IMR-90 (cell line): ENCODE measurements around the gene KNL1. TPM values are rescaled to one million over a fixed set of nuclear protein-coding genes. Genes with fewer than 3 reads are reported as not detected.

Experiments
- ATAC-seq: fragments of 200-7000 bp; cut with Tn5 transposase; 2 replicates; pipeline ENCODE4 v1.9.1; 2020; ENCODE audit warnings: low read depth, mild to moderate bottlenecking, moderate library complexity
- BruUV-seq: library from RNA; stranded (reverse); fragments of 400-500 nt; replicated peaks from 2 replicates; lab custom pipeline; 2021; lab: Mats Ljungman, UMichigan
- CTCF ChIA-PET: fragments of 300-600 bp; formaldehyde crosslinking; extraction: SDS; loops from one replicate; lab custom pipeline; 2021; ENCODE audit warnings: antibody characterized with exemption; lab: Yijun Ruan, JAX
- POLR2A ChIA-PET: fragments of 300-600 bp; sonication (Branson Sonifier 250); formaldehyde crosslinking; loops from one replicate; lab custom pipeline; 2022; ENCODE audit warnings: antibody characterized with exemption; ENCODE audit not compliant: unreplicated experiment; lab: Charles Lee
- DNase-seq: peaks from one replicate; pipeline ENCODE4 v3.0.0; 2013
- H2AFZ ChIP-seq: replicated peaks from 2 replicates; pipeline ENCODE3; 2013; ENCODE audit warnings: low read length, mild to moderate bottlenecking; ENCODE audit not compliant: poor library complexity
- H2AK5ac ChIP-seq: 2 replicates; pipeline ENCODE4 v1.6.1; 2013; ENCODE audit warnings: low read depth, low read length, inconsistent platforms
- H2AK9ac ChIP-seq: replicated peaks from 2 replicates; pipeline ENCODE3; 2013; ENCODE audit warnings: mild to moderate bottlenecking, low read depth, low read length, moderate library complexity; ENCODE audit not compliant: poor library complexity
- H2BK120ac ChIP-seq: 2 replicates; pipeline ENCODE4 v1.6.1; 2013; ENCODE audit warnings: low read depth, low read length, inconsistent platforms
- H2BK15ac ChIP-seq: 3 replicates; pipeline ENCODE4 v1.6.1; 2013; ENCODE audit warnings: low read depth, low read length, inconsistent platforms
- H2BK20ac ChIP-seq: 2 replicates; pipeline ENCODE4 v1.6.1; 2013; ENCODE audit warnings: low read depth, mild to moderate bottlenecking, inconsistent platforms, low read length, moderate library complexity
- H2BK5ac ChIP-seq: 2 replicates; pipeline ENCODE4 v1.6.1; 2013; ENCODE audit warnings: mild to moderate bottlenecking, low read depth, low read length, inconsistent platforms; ENCODE audit not compliant: poor library complexity, severe bottlenecking
- H3K14ac ChIP-seq: replicated peaks from 2 replicates; pipeline ENCODE4 v1.6.1; 2013; ENCODE audit warnings: low read depth, low read length, inconsistent platforms
- H3K18ac ChIP-seq: 2 replicates; pipeline ENCODE4 v1.6.1; 2013; ENCODE audit warnings: low read depth, low read length, control low read depth
- H3K23ac ChIP-seq: 2 replicates; pipeline ENCODE4 v1.6.1; 2013; ENCODE audit warnings: low read depth, low read length, inconsistent platforms
- H3K27ac ChIP-seq: 2 replicates; pipeline ENCODE4 v1.5.1; 2013; ENCODE audit warnings: mild to moderate bottlenecking, control low read depth, low read length; ENCODE audit not compliant: insufficient read depth
- H3K27me3 ChIP-seq: 2 replicates; pipeline ENCODE4 v1.6.1; 2013; ENCODE audit warnings: low read length; ENCODE audit not compliant: control insufficient read depth, insufficient read depth
- H3K36me3 ChIP-seq: 2 replicates; pipeline ENCODE4 v1.6.1; 2013; ENCODE audit warnings: low read length, mixed read lengths; ENCODE audit not compliant: control insufficient read depth, insufficient read depth
- H3K4ac ChIP-seq: 2 replicates; pipeline ENCODE4 v1.6.1; 2013; ENCODE audit warnings: low read depth, low read length, inconsistent platforms
- H3K4me1 ChIP-seq: 2 replicates; pipeline ENCODE4 v1.6.1; 2013; ENCODE audit warnings: low read length, mixed read lengths; ENCODE audit not compliant: control insufficient read depth, insufficient read depth
- H3K4me2 ChIP-seq: 2 replicates; pipeline ENCODE4 v1.6.1; 2013; ENCODE audit warnings: low read depth, mild to moderate bottlenecking, control low read depth, low read length, moderate library complexity
- H3K4me3 ChIP-seq: 2 replicates; pipeline ENCODE4 v1.5.1; 2013; ENCODE audit warnings: low read depth, mild to moderate bottlenecking, control low read depth, low read length, moderate library complexity; ENCODE audit not compliant: insufficient read depth
- H3K56ac ChIP-seq: 2 replicates; pipeline ENCODE4 v1.6.1; 2013; ENCODE audit warnings: low read length, inconsistent platforms; ENCODE audit not compliant: insufficient read depth; ENCODE audit errors: extremely low read depth
- H3K79me1 ChIP-seq, 2 experiments: 2 replicates each; pipeline ENCODE4 v1.6.1; 2013; ENCODE audit warnings: low read length in 2 of 2, inconsistent platforms in 1 of 2, low read depth in 1 of 2
- H3K9ac ChIP-seq: 2 replicates; pipeline ENCODE4 v1.6.1; 2013; ENCODE audit warnings: low read depth, low read length, control low read depth
- H3K9me1 ChIP-seq: 2 replicates; pipeline ENCODE4 v1.6.1; 2013; ENCODE audit warnings: low read length, inconsistent platforms; ENCODE audit not compliant: insufficient read depth
- H3K9me3 ChIP-seq: 2 replicates; pipeline ENCODE4 v1.6.1; 2013; ENCODE audit warnings: low read length; ENCODE audit not compliant: control insufficient read depth, insufficient read depth
- H4K20me1 ChIP-seq: 2 replicates; pipeline ENCODE4 v1.6.1; 2013; ENCODE audit warnings: low read length, inconsistent platforms; ENCODE audit not compliant: insufficient read depth
- H4K5ac ChIP-seq: 2 replicates; pipeline ENCODE4 v1.6.1; 2013; ENCODE audit warnings: mild to moderate bottlenecking, low read depth, low read length, control low read depth
- H4K8ac ChIP-seq, 2 experiments: 2 replicates each; pipeline ENCODE4 v1.6.1; 2013; ENCODE audit warnings: low read depth in 2 of 2, low read length in 2 of 2, control low read depth in 1 of 2, inconsistent platforms in 1 of 2
- H4K91ac ChIP-seq: 2 replicates; pipeline ENCODE4 v1.6.1; 2013; ENCODE audit warnings: low read depth, low read length, inconsistent platforms; ENCODE audit not compliant: insufficient read depth
- BHLHE40 ChIP-seq: fragments of 150-350 bp; IDR thresholded peaks from 2 replicates; pipeline ENCODE4 v1.6.1; 2016; ENCODE audit warnings: mild to moderate bottlenecking, low read depth, low read length
- CEBPB ChIP-seq: IDR thresholded peaks from 2 replicates; pipeline ENCODE4 v1.6.1; 2012; ENCODE audit warnings: low read depth, low read length, improper control_type of control experiment
- CHD1 ChIP-seq: IDR thresholded peaks from 2 replicates; pipeline ENCODE4 v1.6.1; 2012; ENCODE audit warnings: low read depth, low read length, improper control_type of control experiment
- CTCF ChIP-seq: conservative IDR thresholded peaks from 2 replicates; pipeline ENCODE4 v1.5.1; 2012; ENCODE audit warnings: mild to moderate bottlenecking, low read depth, low read length, improper control_type of control experiment
- ELK1 ChIP-seq: fragments of 150-350 bp; IDR thresholded peaks from 2 replicates; pipeline ENCODE4 v1.6.1; 2016; ENCODE audit warnings: low read depth, mild to moderate bottlenecking, low read length, moderate library complexity, borderline replicate concordance
- FOS ChIP-seq: fragments of 150-350 bp; IDR thresholded peaks from 2 replicates; pipeline ENCODE4 v1.6.1; 2016; ENCODE audit warnings: low read depth, low read length
- MAFK ChIP-seq: IDR thresholded peaks from 2 replicates; pipeline ENCODE4 v1.6.1; 2012; ENCODE audit warnings: low read depth, low read length, improper control_type of control experiment
- MAZ ChIP-seq: IDR thresholded peaks from 2 replicates; pipeline ENCODE4 v1.6.1; 2012; ENCODE audit warnings: low read depth, mild to moderate bottlenecking, low read length, improper control_type of control experiment, moderate library complexity, borderline replicate concordance
- MXI1 ChIP-seq: IDR thresholded peaks from 2 replicates; pipeline ENCODE4 v1.6.1; 2012; ENCODE audit warnings: low read depth, mild to moderate bottlenecking, low read length, moderate library complexity, borderline replicate concordance
- NFE2L2 ChIP-seq: fragments of 150-350 bp; IDR thresholded peaks from 2 replicates; pipeline ENCODE4 v1.6.1; 2016; ENCODE audit warnings: low read depth, mild to moderate bottlenecking, low read length
- POLR2A ChIP-seq: IDR thresholded peaks from 2 replicates; pipeline ENCODE4 v1.6.1; 2012; ENCODE audit warnings: mild to moderate bottlenecking, low read depth, low read length
- RAD21 ChIP-seq: IDR thresholded peaks from 2 replicates; pipeline ENCODE4 v1.6.1; 2012; ENCODE audit warnings: low read length, improper control_type of control experiment
- RCOR1 ChIP-seq: IDR thresholded peaks from 2 replicates; pipeline ENCODE4 v1.6.1; 2012; ENCODE audit warnings: mild to moderate bottlenecking, low read length, improper control_type of control experiment; ENCODE audit not compliant: insufficient replicate concordance
- RFX5 ChIP-seq: IDR thresholded peaks from 2 replicates; pipeline ENCODE4 v1.8.0; 2012; ENCODE audit warnings: low read depth, mild to moderate bottlenecking, low read length, moderate library complexity
- SMC3 ChIP-seq: fragments of 150-350 bp; IDR thresholded peaks from 2 replicates; pipeline ENCODE4 v1.6.1; 2016; ENCODE audit warnings: low read depth, mild to moderate bottlenecking, antibody characterized with exemption, low read length, moderate library complexity
- USF2 ChIP-seq: fragments of 150-350 bp; IDR thresholded peaks from 2 replicates; pipeline ENCODE4 v1.6.1; 2017; ENCODE audit warnings: mild to moderate bottlenecking, antibody characterized with exemption, low read length, low read depth
- WGBS, 2 experiments: methylation state at CpG; one replicate each; pipeline versions ENCODE4 v1.1.5 to v1.1.7; 2013; ENCODE audit warnings: missing lambda C conversion rate in 2 of 2; ENCODE audit not compliant: insufficient read length in 1 of 2; ENCODE audit errors: extremely low coverage in 2 of 2; 5-methylcytosine and 5-hydroxymethylcytosine counted together
- dilution Hi-C: fragments of 300-500 bp; cut with HindIII; formaldehyde crosslinking; loops from one replicate; pipeline ENCODE4 v1.14.3; 2018; ENCODE audit warnings: low sequenced_read_pairs; ENCODE audit not compliant: unreplicated experiment
- in situ Hi-C: fragments of 300-500 bp; cut with MboI; formaldehyde crosslinking; loops from 3 replicates; pipeline ENCODE4 v1.14.3; 2019; ENCODE audit warnings: low sequenced_read_pairs, inconsistent platforms, mixed read lengths
- intact Hi-C: fragments of 100-400 bp; cut with micrococcal nuclease; formaldehyde crosslinking; loops from 2 replicates; pipeline ENCODE4 v1.10.0; 2022
- polyA plus RNA-seq, 3 experiments: library from polyadenylated mRNA; depleted of rRNA; stranded (reverse); fragments of >200 nt; gene quantifications; 2 replicates each; pipeline ENCODE4 v1.2.3, GENCODE V29; 2012; ENCODE audit warnings: low replicate concordance in 1 of 3
- total RNA-seq: library from RNA; depleted of rRNA; stranded (reverse); fragments of >200 nt; gene quantifications from 2 replicates; pipeline ENCODE4 v1.2.3, GENCODE V29; 2012

The KNL1 gene
- total and polyA plus RNA-seq, 2 of the 4 experiments (the other 2 are of a cell fraction), result 3.1 to 25.1 TPM

- dilution Hi-C loops (no loop called here), intact Hi-C loops (loop anchor here (2.0 kb wide), 1 partner anchor 72 kb away; no protein-coding TSS in a partner anchor), in situ Hi-C loops (no loop called here)
- H3K4me1 ChIP-seq, result no peaks in the 10 kb centered on the region
- H4K5ac ChIP-seq, result no peak overlapping the region
- DNase-seq (no peak), ATAC-seq (no peak)
- no peak overlapping the region for H4K91ac ChIP-seq
- POLR2A ChIA-PET, result no interaction called here
- no peak overlapping the region for H2BK20ac ChIP-seq
- no peak overlapping the region for H2BK15ac ChIP-seq
- H3K14ac ChIP-seq, result no peak overlapping the region
- H3K9me3 ChIP-seq, result no peaks in the 10 kb centered on the region
- H2AK9ac ChIP-seq, result no peak overlapping the region
- H3K18ac ChIP-seq, result no peak overlapping the region
- no peaks in the 10 kb centered on the region for H3K36me3 ChIP-seq
- no peaks in the 10 kb centered on the region for H3K27me3 ChIP-seq
- H3K56ac ChIP-seq, result no peak overlapping the region
- H3K9me1 ChIP-seq, result no peaks in the 10 kb centered on the region
- H2AK5ac ChIP-seq, result no peak overlapping the region
- CTCF ChIA-PET, result interaction anchor here (0.5 to 1.5 kb wide), 2 partner anchors 128 to 154 kb away, joined by 3 read pairs; no protein-coding TSS in a partner anchor
- H4K8ac ChIP-seq, result peak overlapping the region in 1 of 2 experiments; percentile 45; a peak in 1 of 4 replicates
- no peak for TF ChIP-seq MAZ
- no peak for TF ChIP-seq MAFK
- TF ChIP-seq RCOR1, result no peak
- no peak for TF ChIP-seq POLR2A
- TF ChIP-seq MXI1, result no peak
- TF ChIP-seq CTCF, result no peak
- TF ChIP-seq RFX5, result no peak
- TF ChIP-seq FOS, result no peak
- TF ChIP-seq SMC3, result no peak
- no peak for TF ChIP-seq NFE2L2
- no peak for TF ChIP-seq CEBPB
- TF ChIP-seq ELK1, result no peak
- TF ChIP-seq CHD1, result no peak
- no peak for TF ChIP-seq BHLHE40
- TF ChIP-seq USF2, result no peak
- TF ChIP-seq RAD21, result no peak
- no peak overlapping the region for H3K4me3 ChIP-seq
- H2BK5ac ChIP-seq, result no peak overlapping the region
- H3K9ac ChIP-seq, result no peak overlapping the region
- H3K79me1 ChIP-seq, result peaks cover 0 to 7% of the 10 kb centered on the region in 2 experiments; a peak in 3 of 4 replicates
- H3K23ac ChIP-seq, result no peak overlapping the region
- H4K20me1 ChIP-seq, result no peaks in the 10 kb centered on the region
- no CpG with 5 or more reads among the region's 12 CpGs for whole genome bisulfite sequencing, 2 experiments
- 0 out of 2 replicates have a peak overlapping the region, but pooled peaks have one; percentile 13 for H3K4ac ChIP-seq
- BruUV-seq, result no TSS peak
- peak overlapping the region; percentile 69 for H2AFZ ChIP-seq
- peak overlapping the region; percentile 63; the same call in 1 of the 2 replicates for H3K4me2 ChIP-seq
- no peak overlapping the region for H3K27ac ChIP-seq
- H2BK120ac ChIP-seq, result no peak overlapping the region
These were observed 3.4 kb upstream of the KNL1 start for GRCh38 chr15:40590667-40591050.
